OCI-LY1 (cell line): ENCODE data around the gene TRIM72.

Source experiments
- H2AFZ ChIP-seq: fragments of 200-600 bp; sonication (generic), shearing (Covaris generic); 2 replicates; pipeline ENCODE4 v1.6.0; 2014; ENCODE audit warnings: antibody characterized with exemption, mild to moderate bottlenecking, low read length
- H3F3A ChIP-seq: fragments of 200-600 bp; sonication (generic), shearing (Covaris generic); 2 replicates; pipeline ENCODE4 v1.6.0; 2014; ENCODE audit warnings: mild to moderate bottlenecking, antibody characterized with exemption, low read length, moderate library complexity; ENCODE audit not compliant: insufficient read depth
- H3K27ac ChIP-seq: fragments of 200-600 bp; sonication (generic); 2 replicates; pipeline ENCODE4 v1.5.1; 2014; ENCODE audit warnings: low read length, mixed run types, mild to moderate bottlenecking, low read depth; ENCODE audit not compliant: poor library complexity, severe bottlenecking
- H3K27me3 ChIP-seq: fragments of 200-600 bp; sonication (generic); 2 replicates; pipeline ENCODE4 v1.6.0; 2014; ENCODE audit warnings: antibody characterized with exemption, mild to moderate bottlenecking, low read length, moderate library complexity; ENCODE audit not compliant: insufficient read depth
- H3K36me3 ChIP-seq: fragments of 200-600 bp; sonication (generic); 2 replicates; pipeline ENCODE4 v1.6.1; 2014; ENCODE audit warnings: mild to moderate bottlenecking, antibody characterized with exemption, low read length, moderate library complexity, mixed read lengths; ENCODE audit not compliant: insufficient read depth
- H3K4me1 ChIP-seq: fragments of 200-600 bp; sonication (generic); 2 replicates; pipeline ENCODE4 v1.5.1; 2014; ENCODE audit warnings: mild to moderate bottlenecking, low read length, moderate library complexity; ENCODE audit not compliant: insufficient read depth, severe bottlenecking
- H3K4me2 ChIP-seq: fragments of 200-600 bp; sonication (generic), shearing (Covaris generic); 2 replicates; pipeline ENCODE4 v1.6.1; 2014; ENCODE audit warnings: low read length
- H3K4me3 ChIP-seq: fragments of 200-600 bp; sonication (generic); 2 replicates; pipeline ENCODE4 v1.5.1; 2014; ENCODE audit warnings: low read length, low read depth, mild to moderate bottlenecking, mixed read lengths; ENCODE audit not compliant: poor library complexity, severe bottlenecking
- H3K79me2 ChIP-seq: fragments of 200-600 bp; shearing (Covaris generic); 2 replicates; pipeline ENCODE4 v1.6.1; 2016; ENCODE audit warnings: mixed run types, low read length, mixed read lengths; ENCODE audit not compliant: insufficient read depth
- H3K9ac ChIP-seq: fragments of 200-600 bp; sonication (generic), shearing (Covaris generic); 2 replicates; pipeline ENCODE4 v1.6.1; 2014; ENCODE audit warnings: mild to moderate bottlenecking, low read length, mixed read lengths
- H3K9me2 ChIP-seq: fragments of 200-600 bp; sonication (generic), shearing (Covaris generic); 2 replicates; pipeline ENCODE4 v1.6.1; 2014; ENCODE audit warnings: low read depth, mild to moderate bottlenecking, low read length, mixed read lengths
- H3K9me3 ChIP-seq: fragments of 200-600 bp; shearing (Covaris generic); 2 replicates; pipeline ENCODE4 v1.6.1; 2014; ENCODE audit warnings: low read length, mixed read lengths
- H4K20me1 ChIP-seq: fragments of 200-600 bp; sonication (generic), shearing (Covaris generic); 2 replicates; pipeline ENCODE4 v1.6.0; 2016; ENCODE audit warnings: mild to moderate bottlenecking, low read length; ENCODE audit not compliant: insufficient read depth
- CTCF ChIP-seq: fragments of 200-600 bp; sonication (generic), shearing (Covaris generic); IDR thresholded peaks from 2 replicates; pipeline ENCODE4 v1.5.1; 2017; ENCODE audit warnings: mild to moderate bottlenecking, antibody characterized with exemption, low read length, moderate library complexity, mixed read lengths
- EZH2 ChIP-seq: fragments of 200-600 bp; sonication (generic), shearing (Covaris generic); IDR thresholded peaks from 2 replicates; pipeline ENCODE4 v1.8.0; 2017; ENCODE audit warnings: borderline replicate concordance, mixed run types, mild to moderate bottlenecking, antibody characterized with exemption, low read length, moderate library complexity, mixed read lengths

TRIM72 gene

GRCh38 chr16:31184888-31185287, 29.0 kb upstream of the TRIM72 start:
- Histone ChIP-seq H3K4me2 (no peak overlapping the region), H4K20me1 (peaks cover 10% of the 10 kb centered on the region; the same call in 1 of the 2 replicates), H3F3A (no peaks in the 10 kb centered on the region), H3K9ac (no peak overlapping the region), H3K79me2 (peaks cover 48% of the 10 kb centered on the region), H3K27ac (no peak overlapping the region), H3K4me1 (peaks cover 15% of the 10 kb centered on the region), H3K9me3 (no peaks in the 10 kb centered on the region), H3K9me2 (no peaks in the 10 kb centered on the region), H3K4me3 (no peak overlapping the region), H2AFZ (no peak overlapping the region), H3K36me3 (peaks cover 93% of the 10 kb centered on the region), H3K27me3 (no peaks in the 10 kb centered on the region)
- TF ChIP-seq CTCF (no peak), EZH2 (no peak)

DNA sequence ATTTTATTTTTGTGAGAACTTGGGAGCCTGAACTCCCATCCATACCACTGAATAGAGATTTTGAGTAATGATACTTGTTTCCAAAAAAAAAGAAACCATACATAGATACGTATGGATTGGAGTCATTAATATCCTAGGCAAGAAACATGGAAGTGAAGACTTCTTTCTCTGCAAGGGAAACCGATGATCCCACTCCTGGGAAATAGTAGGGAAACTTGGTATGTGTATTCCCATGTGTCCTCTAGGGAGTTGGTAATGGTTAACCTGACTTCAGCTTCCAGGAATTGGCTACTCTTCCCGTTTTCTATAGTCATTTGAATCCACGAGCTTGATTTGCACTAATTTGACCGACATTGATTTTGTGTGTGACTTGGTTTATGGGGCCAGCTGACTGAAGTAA, 28.6 kb upstream of the TRIM72 start:
- Histone ChIP-seq H3K4me2 (no peak overlapping the region), H3K9ac (no peak overlapping the region), H3K27ac (no peak overlapping the region), H3K79me2 (peaks cover 44% of the 10 kb centered on the region), H3K27me3 (no peaks in the 10 kb centered on the region), H3K36me3 (peaks cover 97% of the 10 kb centered on the region), H3F3A (no peaks in the 10 kb centered on the region), H3K4me1 (peaks cover 15% of the 10 kb centered on the region), H3K4me3 (no peak overlapping the region), H3K9me2 (no peaks in the 10 kb centered on the region), H2AFZ (no peak overlapping the region), H4K20me1 (peaks cover 10% of the 10 kb centered on the region; the same call in 1 of the 2 replicates), H3K9me3 (no peaks in the 10 kb centered on the region)
- TF ChIP-seq CTCF: no peak
- no peak for TF ChIP-seq EZH2

GRCh38 chr16:31186176-31186575, 27.7 kb upstream of the TRIM72 start:
- H2AFZ ChIP-seq: no peak overlapping the region
- peaks cover 36% of the 10 kb centered on the region for H3K79me2 ChIP-seq
- H3K4me3 ChIP-seq: no peak overlapping the region
- peaks cover 15% of the 10 kb centered on the region for H3K4me1 ChIP-seq
- no peak for TF ChIP-seq EZH2
- no peak for TF ChIP-seq CTCF
- H3K9ac ChIP-seq: no peak overlapping the region
- no peaks in the 10 kb centered on the region for H3F3A ChIP-seq
- H3K9me2 ChIP-seq: no peaks in the 10 kb centered on the region
- no peaks in the 10 kb centered on the region for H3K27me3 ChIP-seq
- H3K4me2 ChIP-seq: no peak overlapping the region
- peaks cover 100% of the 10 kb centered on the region for H3K36me3 ChIP-seq
- H3K27ac ChIP-seq: no peak overlapping the region
- H4K20me1 ChIP-seq: peaks cover 10% of the 10 kb centered on the region; the same call in 1 of the 2 replicates
- H3K9me3 ChIP-seq: no peaks in the 10 kb centered on the region
